ENCODE data around the gene CTNNBIP1. TPM values are rescaled to one million over a fixed set of nuclear protein-coding genes. Genes with fewer than 3 reads are reported as not detected.
A peak's percentile ranks its signal among the peaks of the same experiment; 100 is the strongest.

Gene CTNNBIP1
- total RNA-seq, 1 experiment from 2014 or later = 31.4 TPM

DNA sequence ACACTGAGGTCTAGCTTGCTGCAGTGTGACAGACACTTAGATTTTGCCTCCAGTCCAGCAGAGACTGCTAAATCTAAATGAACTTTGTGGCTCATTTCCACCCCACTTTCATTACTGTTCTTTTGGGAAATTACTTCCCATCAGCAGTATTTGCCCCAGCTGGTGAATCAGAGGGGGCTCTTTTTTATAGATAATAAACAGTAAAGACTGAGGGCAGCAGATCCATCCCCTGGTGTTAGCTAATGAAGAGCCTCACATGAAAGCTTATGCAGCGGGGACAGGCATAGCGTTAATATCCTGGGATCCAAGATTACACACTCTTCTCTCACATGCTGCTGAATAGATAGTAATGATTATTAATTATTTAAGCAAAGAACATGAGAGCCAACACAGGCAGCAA lies 6.4 kb upstream of the CTNNBIP1 start:
- no peak overlapping the region for H3K4me3 Mint-ChIP-seq (ENCODE audit: unreplicated experiment)
- no peaks in the 10 kb centered on the region for H3K9me3 Mint-ChIP-seq (ENCODE audit: unreplicated experiment)
- DNase-seq (ENCODE audit: unreplicated experiment) = no peak
- ChIA-PET CTCF (interaction anchor here (0.6 to 6.6 kb wide), 4 partner anchors 21 to 132 kb away, joined by 3 to 102 read pairs (median 4); no protein-coding TSS in a partner anchor), POLR2A (interaction anchor here (0.9 to 2.4 kb wide), 2 partner anchors 13 to 27 kb away, joined by 6 to 7 read pairs; partner anchors contain the start of gene NMNAT1)
- H3K36me3 Mint-ChIP-seq (ENCODE audit: insufficient read depth, unreplicated experiment) = no peaks in the 10 kb centered on the region
- intact Hi-C loops (cut with micrococcal nuclease) = no loop called here
- no peaks in the 10 kb centered on the region for H3K27me3 Mint-ChIP-seq (ENCODE audit: insufficient read depth, unreplicated experiment)
- no peak overlapping the region for H3K27ac Mint-ChIP-seq (ENCODE audit: low read depth, unreplicated experiment)
- no peaks in the 10 kb centered on the region for H3K4me1 Mint-ChIP-seq (ENCODE audit: insufficient read depth, unreplicated experiment)
- TF ChIP-seq, protein P1, sequence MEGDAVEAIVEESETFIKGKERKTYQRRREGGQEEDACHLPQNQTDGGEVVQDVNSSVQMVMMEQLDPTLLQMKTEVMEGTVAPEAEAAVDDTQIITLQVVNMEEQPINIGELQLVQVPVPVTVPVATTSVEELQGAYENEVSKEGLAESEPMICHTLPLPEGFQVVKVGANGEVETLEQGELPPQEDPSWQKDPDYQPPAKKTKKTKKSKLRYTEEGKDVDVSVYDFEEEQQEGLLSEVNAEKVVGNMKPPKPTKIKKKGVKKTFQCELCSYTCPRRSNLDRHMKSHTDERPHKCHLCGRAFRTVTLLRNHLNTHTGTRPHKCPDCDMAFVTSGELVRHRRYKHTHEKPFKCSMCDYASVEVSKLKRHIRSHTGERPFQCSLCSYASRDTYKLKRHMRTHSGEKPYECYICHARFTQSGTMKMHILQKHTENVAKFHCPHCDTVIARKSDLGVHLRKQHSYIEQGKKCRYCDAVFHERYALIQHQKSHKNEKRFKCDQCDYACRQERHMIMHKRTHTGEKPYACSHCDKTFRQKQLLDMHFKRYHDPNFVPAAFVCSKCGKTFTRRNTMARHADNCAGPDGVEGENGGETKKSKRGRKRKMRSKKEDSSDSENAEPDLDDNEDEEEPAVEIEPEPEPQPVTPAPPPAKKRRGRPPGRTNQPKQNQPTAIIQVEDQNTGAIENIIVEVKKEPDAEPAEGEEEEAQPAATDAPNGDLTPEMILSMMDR (IDR thresholded peaks at IDR 0.05; ENCODE audit: unreplicated experiment) = no peak
- no TSS peak for BruUV-seq (replicated peaks)

DNA sequence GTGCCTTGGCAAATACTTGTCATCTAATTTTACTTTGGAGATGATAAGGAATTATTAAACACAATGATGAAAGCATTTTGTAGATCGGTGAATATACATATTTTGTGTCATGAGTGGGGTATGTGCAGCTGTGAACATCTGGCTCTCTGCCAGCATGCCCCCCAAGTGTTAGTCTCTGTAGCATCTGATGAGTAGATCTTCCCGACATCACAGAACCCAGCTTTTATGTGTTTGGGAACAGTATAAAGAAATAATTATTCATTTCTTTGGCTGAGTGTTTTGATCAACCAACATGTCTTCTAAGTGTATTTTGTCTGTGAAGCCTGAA lies 4.5 kb upstream of the CTNNBIP1 start:
- Mint-ChIP-seq H3K4me3 (ENCODE audit: unreplicated experiment) (no peak overlapping the region), H3K9me3 (ENCODE audit: unreplicated experiment) (no peaks in the 10 kb centered on the region), H3K4me1 (ENCODE audit: insufficient read depth, unreplicated experiment) (peaks cover 9% of the 10 kb centered on the region), H3K27me3 (ENCODE audit: insufficient read depth, unreplicated experiment) (no peaks in the 10 kb centered on the region), H3K36me3 (ENCODE audit: insufficient read depth, unreplicated experiment) (no peaks in the 10 kb centered on the region), H3K27ac (ENCODE audit: low read depth, unreplicated experiment) (no peak overlapping the region)
- ChIA-PET CTCF (interaction anchor here (0.6 to 6.6 kb wide), 14 partner anchors 10 to 288 kb away, joined by 3 to 102 read pairs (median 4); no protein-coding TSS in a partner anchor), POLR2A (interaction anchor here (0.8 to 2.8 kb wide), 6 partner anchors 10 to 43 kb away, joined by 3 to 7 read pairs (median 6); no protein-coding TSS in a partner anchor)
- no peak for DNase-seq (ENCODE audit: unreplicated experiment)
- TF ChIP-seq, protein P1 (IDR thresholded peaks at IDR 0.05; ENCODE audit: unreplicated experiment) = no peak
- intact Hi-C loops (cut with micrococcal nuclease) = loop anchor here (1.0 to 5.0 kb wide), 2 partner anchors 39 to 87 kb away; no protein-coding TSS in a partner anchor
- BruUV-seq (replicated peaks) = no TSS peak

DNA sequence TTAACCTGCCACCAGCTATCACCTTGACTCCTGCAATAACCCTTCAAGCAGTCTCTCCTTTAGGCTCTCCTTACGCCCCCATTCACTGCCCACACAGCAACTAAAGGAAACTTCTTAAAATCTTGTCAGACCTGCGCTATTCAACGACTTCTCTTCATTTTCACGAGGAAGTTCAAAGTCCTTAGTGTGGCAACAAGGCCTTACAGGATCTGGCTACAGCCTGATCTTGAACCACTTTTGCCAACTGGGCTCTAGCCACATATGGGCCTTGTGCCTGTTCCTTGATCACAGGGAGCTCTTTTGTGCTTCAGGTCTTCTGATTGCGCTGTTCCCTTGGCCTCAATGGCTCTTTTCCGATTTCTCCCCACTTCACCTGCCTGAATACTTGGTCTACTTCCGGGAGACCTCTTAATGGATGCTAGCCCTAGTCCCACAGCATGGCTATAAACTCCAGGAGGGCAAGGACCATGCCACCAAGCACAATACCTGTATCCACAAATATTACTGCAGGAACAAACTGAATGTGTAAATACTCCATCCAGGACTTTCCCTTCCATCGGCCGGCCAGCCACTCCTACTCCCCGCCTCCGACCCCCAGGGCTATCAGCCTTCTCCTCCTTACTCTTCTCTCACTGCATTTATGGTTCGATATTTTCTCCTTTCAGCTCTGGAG lies 2.3 kb upstream of the CTNNBIP1 start:
- BruUV-seq (replicated peaks) = no TSS peak
- Mint-ChIP-seq H3K27me3 (ENCODE audit: insufficient read depth, unreplicated experiment) (no peaks in the 10 kb centered on the region), H3K4me1 (ENCODE audit: insufficient read depth, unreplicated experiment) (peaks cover 27% of the 10 kb centered on the region), H3K36me3 (ENCODE audit: insufficient read depth, unreplicated experiment) (no peaks in the 10 kb centered on the region), H3K9me3 (ENCODE audit: unreplicated experiment) (no peaks in the 10 kb centered on the region), H3K27ac (ENCODE audit: low read depth, unreplicated experiment) (no peak overlapping the region), H3K4me3 (ENCODE audit: unreplicated experiment) (peak overlapping the region; percentile 26)
- TF ChIP-seq, protein P1 (IDR thresholded peaks at IDR 0.05; ENCODE audit: unreplicated experiment) = no peak
- ChIA-PET CTCF (interaction anchor here (0.6 to 6.6 kb wide), 3 partner anchors 22 to 128 kb away, joined by 3 to 102 read pairs (median 4); no protein-coding TSS in a partner anchor), POLR2A (interaction anchor here (0.7 to 2.8 kb wide), 2 partner anchors 35 to 37 kb away, joined by 3 to 7 read pairs; no protein-coding TSS in a partner anchor)
- intact Hi-C loops (cut with micrococcal nuclease) = loop anchor here (5.0 kb wide), 1 partner anchor 85 kb away; no protein-coding TSS in a partner anchor
- DNase-seq (ENCODE audit: unreplicated experiment) = no peak

DNA sequence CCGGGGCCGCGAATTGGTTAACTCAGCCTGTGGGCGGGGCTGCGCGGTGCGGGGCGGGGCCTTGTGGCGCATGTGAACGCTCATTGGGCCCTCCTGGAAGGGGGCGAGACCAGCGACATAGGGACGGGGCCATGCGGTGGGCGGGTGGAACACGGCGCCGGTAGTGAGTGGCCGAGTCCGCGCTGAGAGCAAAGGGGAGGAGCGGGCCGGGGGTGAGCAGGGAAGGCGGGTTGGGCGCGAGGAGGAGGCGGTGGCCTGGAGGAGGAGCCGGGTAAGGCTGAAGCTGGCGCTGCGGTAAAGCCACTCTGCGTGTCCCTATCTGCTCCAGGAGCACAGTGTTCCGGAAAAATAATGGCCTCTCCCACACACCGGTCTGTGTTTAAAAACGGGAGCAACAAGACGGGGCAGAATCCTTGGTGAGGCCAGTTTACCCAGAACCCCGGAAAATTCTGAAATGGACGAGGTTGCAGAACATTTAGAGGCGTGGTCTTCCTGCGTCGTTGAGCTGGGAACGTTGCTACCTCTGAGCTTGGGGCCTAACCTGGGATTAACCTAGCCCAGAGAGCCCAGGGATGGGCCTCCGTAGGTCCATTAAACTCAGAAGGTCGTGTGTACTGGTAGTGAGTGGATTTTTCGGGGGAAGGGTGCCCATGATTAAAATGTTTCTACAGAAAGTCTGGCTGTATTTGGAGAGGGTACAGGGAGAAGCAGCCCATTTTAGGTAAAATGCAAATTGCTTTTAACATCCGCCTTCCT lies 532 bp upstream of the CTNNBIP1 start:
- Mint-ChIP-seq H3K4me3 (ENCODE audit: unreplicated experiment) (peak overlapping the region; percentile 93), H3K27ac (ENCODE audit: low read depth, unreplicated experiment) (peak overlapping the region; percentile 99), H3K9me3 (ENCODE audit: unreplicated experiment) (no peaks in the 10 kb centered on the region), H3K4me1 (ENCODE audit: insufficient read depth, unreplicated experiment) (peaks cover 30% of the 10 kb centered on the region), H3K27me3 (ENCODE audit: insufficient read depth, unreplicated experiment) (no peaks in the 10 kb centered on the region), H3K36me3 (ENCODE audit: insufficient read depth, unreplicated experiment) (no peaks in the 10 kb centered on the region)
- TSS peak; percentile 47 for BruUV-seq (replicated peaks)
- TF ChIP-seq, protein P1 (IDR thresholded peaks at IDR 0.05; ENCODE audit: unreplicated experiment) = no peak
- POLR2A ChIA-PET = interaction anchor here (0.6 to 1.8 kb wide), 19 partner anchors 11 to 300 kb away, joined by 3 to 42 read pairs (median 5); partner anchors contain the start of genes KIF1B, LZIC and NMNAT1
- CTCF ChIA-PET = interaction anchor here (0.6 to 1.1 kb wide), 3 partner anchors 35 to 266 kb away, joined by 3 to 4 read pairs (median 3); no protein-coding TSS in a partner anchor
- intact Hi-C loops (cut with micrococcal nuclease) = loop anchor here (5.0 kb wide), 1 partner anchor 83 kb away; no protein-coding TSS in a partner anchor
- DNase-seq (ENCODE audit: unreplicated experiment) = peak; percentile 99

Data from MCF 10A (cell line).